CD8-positive, alpha-beta memory T cell (primary cell): Measurements from ENCODE around the gene NUP214. TPM values are rescaled to one million over a fixed set of nuclear protein-coding genes. Genes with fewer than 3 reads are reported as not detected.

ENCODE experiments used
- CTCF ChIA-PET: fragments of 350-600 bp; sonication (Branson Sonifier 250); formaldehyde crosslinking; loops from one replicate; lab custom pipeline; 2021; ENCODE audit warnings: antibody characterized with exemption; lab: Charles Lee
- POLR2A ChIA-PET: fragments of 350-600 bp; sonication (Branson Sonifier 250); formaldehyde crosslinking; loops from one replicate; lab custom pipeline; 2021; ENCODE audit warnings: antibody characterized with exemption; lab: Charles Lee
- DNase-seq, 5 donors: peaks; one replicate each; pipeline versions ENCODE4 v3.0.0 to v3.0.0-alpha.2; 2020 to 2022; ENCODE audit warnings: mixed read lengths in 1 of 5
- H3K27ac ChIP-seq: one replicate; pipeline ENCODE4 v1.7.0; 2013; ENCODE audit warnings: low read depth, mild to moderate bottlenecking, low read length, moderate library complexity
- H3K27me3 ChIP-seq: 2 replicates; pipeline ENCODE4 v1.7.0; 2013; ENCODE audit warnings: low read length, mild to moderate bottlenecking; ENCODE audit not compliant: insufficient read depth, poor library complexity, severe bottlenecking
- H3K36me3 ChIP-seq: 2 replicates; pipeline ENCODE4 v1.7.0; 2013; ENCODE audit warnings: mild to moderate bottlenecking, low read length, moderate library complexity; ENCODE audit not compliant: insufficient read depth
- H3K4me1 ChIP-seq: 2 replicates; pipeline ENCODE4 v1.7.0; 2013; ENCODE audit warnings: mild to moderate bottlenecking, low read length, moderate library complexity; ENCODE audit not compliant: insufficient read depth
- H3K4me3 ChIP-seq: 2 replicates; pipeline ENCODE4 v1.7.0; 2013; ENCODE audit warnings: mild to moderate bottlenecking, low read length
- H3K9me3 ChIP-seq: 2 replicates; pipeline ENCODE4 v1.7.0; 2013; ENCODE audit warnings: mild to moderate bottlenecking, low read length
- H3K27ac Mint-ChIP-seq, 8 donors: one replicate each; pipeline ENCODE4 v1.8.0; 2020 to 2021; ENCODE audit warnings: mixed read lengths in 8 of 8, mild to moderate bottlenecking in 6 of 8, inconsistent platforms in 3 of 8, moderate library complexity in 3 of 8
- H3K27me3 Mint-ChIP-seq, 2 donors: one replicate each; pipeline ENCODE4 v1.8.0; 2020 to 2021; ENCODE audit warnings: mixed read lengths in 2 of 2, mild to moderate bottlenecking in 1 of 2, moderate library complexity in 1 of 2
- H3K36me3 Mint-ChIP-seq, 3 donors: one replicate each; pipeline ENCODE4 v1.8.0; 2020 to 2021; ENCODE audit warnings: mixed read lengths in 3 of 3, inconsistent platforms in 1 of 3, mild to moderate bottlenecking in 1 of 3
- H3K4me1 Mint-ChIP-seq, 3 donors: one replicate each; pipeline ENCODE4 v1.8.0; 2020 to 2021; ENCODE audit warnings: mixed read lengths in 3 of 3, inconsistent platforms in 1 of 3, mild to moderate bottlenecking in 1 of 3
- H3K4me3 Mint-ChIP-seq, 7 donors: one replicate each; pipeline ENCODE4 v1.8.0; 2020 to 2021; ENCODE audit warnings: mixed read lengths in 7 of 7, mild to moderate bottlenecking in 6 of 7, moderate library complexity in 4 of 7, inconsistent platforms in 2 of 7
- H3K9me3 Mint-ChIP-seq, 5 donors: one replicate each; pipeline ENCODE4 v1.8.0; 2020 to 2022; ENCODE audit warnings: mixed read lengths in 5 of 5, mild to moderate bottlenecking in 3 of 5, moderate library complexity in 2 of 5, inconsistent platforms in 1 of 5
- polyA plus RNA-seq: library from polyadenylated mRNA; unstranded; fragments of 300-500 nt; fragmentation: Illumina TruSeq; gene quantifications from one replicate; pipeline ENCODE4 v1.2.3, GENCODE V29; 2021
- total RNA-seq, 2 experiments: library from RNA; stranded (reverse); gene quantifications; one replicate each; pipeline ENCODE4 v1.2.3, GENCODE V29; 2021

NUP214 gene
- total and polyA plus RNA-seq, 3 experiments from 2014 or later, result 21.3 to 69.5 (median 69.2) TPM

GRCh38 chr9:131236161-131236560, 110.8 kb downstream of the NUP214 start:
- Mint-ChIP-seq H3K9me3 (no peaks in the 10 kb centered on the region), H3K4me3 (no peak overlapping the region), H3K4me1 (peaks cover 45 to 68% (median 59%) of the 10 kb centered on the region in 3 donors), H3K36me3 (peaks cover 0 to 24% (median 4%) of the 10 kb centered on the region in 3 donors), H3K27me3 (no peaks in the 10 kb centered on the region), H3K27ac (peak overlapping the region in 5 of 8 donors; percentile 19 to 96 (median 63))
- ChIA-PET POLR2A (interaction anchor here (0.6 to 1.5 kb wide), 6 partner anchors 16 to 93 kb away, joined by 3 to 7 read pairs (median 4); no protein-coding TSS in a partner anchor), CTCF (interaction anchor here (1.2 to 1.6 kb wide), 2 partner anchors 38 to 44 kb away, joined by 3 to 4 read pairs; no protein-coding TSS in a partner anchor)
- Histone ChIP-seq H3K9me3 (no peaks in the 10 kb centered on the region), H3K4me1 (peaks cover 53% of the 10 kb centered on the region), H3K27me3 (no peaks in the 10 kb centered on the region), H3K36me3 (peaks cover 7% of the 10 kb centered on the region), H3K4me3 (no peak overlapping the region), H3K27ac (no peak overlapping the region)
- DNase-seq, result no peak

DNA sequence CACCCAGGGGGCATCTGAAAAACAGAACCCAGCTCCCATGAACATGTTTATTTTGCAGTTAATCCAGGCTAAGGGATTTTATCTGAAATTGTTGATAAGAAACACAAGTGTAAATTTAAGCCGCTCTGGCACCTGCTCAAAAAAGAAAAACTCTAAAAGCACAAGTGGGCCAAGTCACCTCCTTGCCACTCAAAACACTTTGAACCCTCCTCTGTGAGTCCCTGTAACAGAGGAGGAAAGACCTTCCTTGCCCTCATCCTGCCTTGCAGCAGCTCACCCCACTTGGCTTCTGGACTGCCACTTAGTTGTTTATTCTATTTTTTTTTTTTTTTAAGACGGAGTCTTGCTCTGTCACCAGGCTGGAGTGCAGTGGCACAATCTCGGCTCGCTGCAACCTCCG, 111.4 kb downstream of the NUP214 start:
- no peak overlapping the region for H3K4me3 Mint-ChIP-seq
- Histone ChIP-seq H3K4me1 (peaks cover 53% of the 10 kb centered on the region), H3K36me3 (peaks cover 7% of the 10 kb centered on the region), H3K27me3 (no peaks in the 10 kb centered on the region), H3K9me3 (no peaks in the 10 kb centered on the region), H3K27ac (no peak overlapping the region), H3K4me3 (no peak overlapping the region)
- CTCF ChIA-PET, result interaction anchor here (0.8 to 1.6 kb wide), 3 partner anchors 13 to 44 kb away, joined by 3 read pairs; no protein-coding TSS in a partner anchor
- peak overlapping the region in 6 of 8 donors; percentile 43 to 97 (median 62) for H3K27ac Mint-ChIP-seq
- H3K4me1 Mint-ChIP-seq, result peaks cover 43 to 68% (median 57%) of the 10 kb centered on the region in 3 donors
- POLR2A ChIA-PET, result interaction anchor here (0.6 to 2.3 kb wide), 8 partner anchors 15 to 93 kb away, joined by 3 to 23 read pairs (median 6); no protein-coding TSS in a partner anchor
- DNase-seq, result no peak
- peaks cover 0 to 1% of the 10 kb centered on the region in 2 donors for H3K27me3 Mint-ChIP-seq
- H3K9me3 Mint-ChIP-seq, result no peaks in the 10 kb centered on the region
- H3K36me3 Mint-ChIP-seq, result peaks cover 0 to 18% (median 4%) of the 10 kb centered on the region in 3 donors

GRCh38 chr9:131237291-131237690, 111.9 kb downstream of the NUP214 start:
- CTCF ChIA-PET, result interaction anchor here (0.8 to 1.7 kb wide), 6 partner anchors 12 to 99 kb away, joined by 3 to 4 read pairs (median 3); no protein-coding TSS in a partner anchor
- H3K36me3 ChIP-seq, result peaks cover 7% of the 10 kb centered on the region
- Mint-ChIP-seq H3K36me3 (peaks cover 0 to 14% (median 3%) of the 10 kb centered on the region in 3 donors), H3K4me3 (peak overlapping the region in 5 of 7 donors; percentile 77 to 93 (median 82)), H3K27me3 (peaks cover 0 to 1% of the 10 kb centered on the region in 2 donors), H3K9me3 (no peaks in the 10 kb centered on the region), H3K4me1 (peaks cover 41 to 65% (median 52%) of the 10 kb centered on the region in 3 donors), H3K27ac (peak overlapping the region in 7 of 8 donors; percentile 91 to 99 (median 97))
- no peaks in the 10 kb centered on the region for H3K9me3 ChIP-seq
- DNase-seq, result no peak
- POLR2A ChIA-PET, result interaction anchor here (0.7 to 2.3 kb wide), 7 partner anchors 15 to 41 kb away, joined by 4 to 23 read pairs (median 12); partner anchors contain the start of gene FAM78A
- H3K27ac ChIP-seq, result no peak overlapping the region
- no peaks in the 10 kb centered on the region for H3K27me3 ChIP-seq
- H3K4me3 ChIP-seq, result no peak overlapping the region
- peaks cover 53% of the 10 kb centered on the region for H3K4me1 ChIP-seq

GRCh38 chr9:131237931-131238401, 112.6 kb downstream of the NUP214 start:
- H3K27ac ChIP-seq, result peak overlapping the region; percentile 38
- peaks cover 53% of the 10 kb centered on the region for H3K4me1 ChIP-seq
- Mint-ChIP-seq H3K36me3 (peaks cover 0 to 12% (median 3%) of the 10 kb centered on the region in 3 donors), H3K4me3 (peak overlapping the region; percentile 11 to 93 (median 82)), H3K27me3 (peaks cover 0 to 1% of the 10 kb centered on the region in 2 donors), H3K9me3 (no peaks in the 10 kb centered on the region), H3K27ac (peak overlapping the region; percentile 91 to 99 (median 97)), H3K4me1 (peaks cover 41 to 63% (median 50%) of the 10 kb centered on the region in 3 donors)
- peaks cover 7% of the 10 kb centered on the region for H3K36me3 ChIP-seq
- no peaks in the 10 kb centered on the region for H3K27me3 ChIP-seq
- DNase-seq, result peak; percentile 67 to 90 (median 83)
- H3K4me3 ChIP-seq, result peak overlapping the region; percentile 52
- ChIA-PET POLR2A (interaction anchor here (0.6 to 2.3 kb wide), 8 partner anchors 12 to 98 kb away, joined by 5 to 23 read pairs (median 10); partner anchors contain the start of gene FAM78A), CTCF (interaction anchor here (0.8 to 1.7 kb wide), 7 partner anchors 12 to 98 kb away, joined by 3 to 5 read pairs (median 3); no protein-coding TSS in a partner anchor)
- no peaks in the 10 kb centered on the region for H3K9me3 ChIP-seq

GRCh38 chr9:131238402-131239021, 113.1 kb downstream of the NUP214 start:
- Mint-ChIP-seq H3K4me3 (peak overlapping the region; percentile 11 to 93 (median 82)), H3K9me3 (no peaks in the 10 kb centered on the region), H3K27ac (peak overlapping the region; percentile 91 to 99 (median 97)), H3K36me3 (peaks cover 0 to 9% (median 3%) of the 10 kb centered on the region in 3 donors), H3K4me1 (peaks cover 37 to 59% (median 46%) of the 10 kb centered on the region in 3 donors), H3K27me3 (peaks cover 0 to 1% of the 10 kb centered on the region in 2 donors)
- peak overlapping the region; percentile 52 for H3K4me3 ChIP-seq
- no peaks in the 10 kb centered on the region for H3K9me3 ChIP-seq
- peak in 2 of 5 donors; percentile 14 to 64 for DNase-seq
- H3K27me3 ChIP-seq, result no peaks in the 10 kb centered on the region
- CTCF ChIA-PET, result interaction anchor here (1.0 to 1.7 kb wide), 5 partner anchors 14 to 98 kb away, joined by 3 to 5 read pairs (median 3); no protein-coding TSS in a partner anchor
- POLR2A ChIA-PET, result interaction anchor here (0.6 to 2.3 kb wide), 8 partner anchors 11 to 97 kb away, joined by 5 to 23 read pairs (median 10); partner anchors contain the start of gene FAM78A
- H3K36me3 ChIP-seq, result peaks cover 6% of the 10 kb centered on the region
- H3K4me1 ChIP-seq, result peaks cover 50% of the 10 kb centered on the region
- H3K27ac ChIP-seq, result peak overlapping the region; percentile 38

GRCh38 chr9:131239161-131239975, 114.0 kb downstream of the NUP214 start:
- Histone ChIP-seq H3K27ac (no peak overlapping the region), H3K4me1 (peaks cover 42% of the 10 kb centered on the region), H3K36me3 (no peaks in the 10 kb centered on the region), H3K4me3 (no peak overlapping the region), H3K27me3 (no peaks in the 10 kb centered on the region), H3K9me3 (no peaks in the 10 kb centered on the region)
- no peak for DNase-seq
- ChIA-PET CTCF (interaction anchor here (1.0 to 1.4 kb wide), 3 partner anchors 13 to 30 kb away, joined by 3 to 5 read pairs (median 3); no protein-coding TSS in a partner anchor), POLR2A (interaction anchor here (0.6 to 2.3 kb wide), 4 partner anchors 9 to 39 kb away, joined by 5 to 12 read pairs (median 10); no protein-coding TSS in a partner anchor)
- Mint-ChIP-seq H3K36me3 (peaks cover 0 to 3% (median under 1%) of the 10 kb centered on the region in 3 donors), H3K4me3 (peak overlapping the region in 3 of 7 donors; percentile 20 to 82 (median 47)), H3K27me3 (peaks cover 0 to 1% of the 10 kb centered on the region in 2 donors), H3K4me1 (peaks cover 29 to 51% (median 38%) of the 10 kb centered on the region in 3 donors), H3K9me3 (no peaks in the 10 kb centered on the region), H3K27ac (peak overlapping the region in 7 of 8 donors; percentile 10 to 99 (median 68))
